GM18519 (cell line): ENCODE measurements around the gene DNAJB14.

Experiments
- ATAC-seq: cut with Tn5 transposase; IDR thresholded peaks from one replicate; pipeline ENCODE4 v1.9.1; 2021; ENCODE audit warnings: mild to moderate bottlenecking, moderate library complexity; ENCODE audit not compliant: unreplicated experiment, low FRiP score

Gene DNAJB14

DNA sequence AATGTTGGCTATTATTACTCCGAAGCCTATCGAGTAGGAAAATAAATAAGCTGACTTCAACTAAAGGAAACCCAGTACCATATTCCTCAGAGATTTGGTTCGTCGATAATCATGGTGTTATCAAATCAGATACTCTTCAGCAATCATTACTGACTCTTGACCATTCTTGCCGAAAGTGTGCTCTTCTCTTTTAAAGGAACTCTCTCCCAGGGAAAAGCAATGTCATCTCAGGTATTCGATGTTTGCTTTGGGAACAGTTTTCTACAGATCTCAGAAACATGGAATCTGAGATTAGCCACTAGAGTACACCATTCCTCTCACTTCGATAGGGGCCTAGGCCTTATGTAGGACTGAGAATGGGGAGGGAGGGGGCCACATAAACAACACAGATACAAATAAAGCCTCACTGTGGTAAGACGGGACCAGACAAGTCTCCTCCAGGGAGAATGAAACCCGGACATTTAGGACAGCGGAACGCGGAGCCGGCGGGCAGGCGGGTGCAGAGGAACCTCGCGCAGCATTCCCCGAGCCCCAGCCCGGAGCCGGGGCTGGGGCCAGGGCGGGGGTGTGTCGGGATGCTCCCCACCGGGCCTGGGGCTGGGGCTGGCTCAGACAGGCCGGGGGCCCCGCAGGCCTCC, 581 bp downstream of the DNAJB14 start:
- ATAC-seq: no peak

DNA sequence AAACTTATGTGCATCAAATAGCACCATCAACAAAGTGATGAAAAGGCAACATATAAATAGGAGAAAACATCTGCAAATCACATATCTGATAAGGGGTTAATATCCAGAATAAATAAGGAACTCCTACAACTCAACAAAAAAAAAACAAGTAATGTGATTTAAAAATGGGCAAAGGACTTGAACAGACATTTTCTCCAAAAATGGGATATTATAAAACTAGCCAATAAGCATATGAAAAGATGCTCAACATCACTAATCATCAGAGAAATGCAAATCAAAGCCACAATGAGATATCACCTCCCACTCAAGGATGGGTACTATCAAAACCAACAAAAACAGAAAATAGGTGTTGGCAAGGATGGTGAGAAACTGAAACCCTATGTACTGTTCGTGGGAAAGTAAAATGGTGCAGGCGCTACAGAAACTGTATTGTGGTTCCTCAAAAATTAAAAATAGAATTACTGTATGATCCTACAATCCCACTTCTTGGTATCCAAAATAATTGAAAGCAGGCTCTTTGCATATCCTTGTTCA, 2.4 kb downstream of the DNAJB14 start:
- ATAC-seq: no peak

DNA sequence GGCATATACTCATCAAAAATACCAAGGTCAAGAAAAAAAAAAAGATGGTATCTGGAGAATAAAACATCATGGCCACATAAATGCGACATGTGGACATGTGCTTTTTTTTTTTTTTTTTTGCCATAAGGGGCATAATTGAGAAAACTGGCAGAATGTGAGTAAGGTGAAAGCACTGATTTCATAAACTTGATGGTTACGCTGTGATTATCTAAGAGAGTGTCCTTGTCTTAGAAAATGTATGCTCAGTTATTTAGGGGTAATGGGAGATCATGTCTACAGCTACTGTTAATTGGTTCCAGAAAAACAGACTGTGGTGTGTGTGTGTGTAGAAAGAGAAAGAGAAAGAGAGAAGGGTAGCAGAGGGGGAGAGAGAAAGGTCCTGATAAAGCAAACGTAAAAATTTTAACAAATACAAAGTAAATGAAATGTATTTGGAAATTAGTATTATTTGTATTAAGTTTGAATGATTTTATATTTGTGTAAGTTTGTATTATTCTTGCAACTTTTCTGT, 8.1 kb downstream of the DNAJB14 start:
- ATAC-seq: no peak

DNA sequence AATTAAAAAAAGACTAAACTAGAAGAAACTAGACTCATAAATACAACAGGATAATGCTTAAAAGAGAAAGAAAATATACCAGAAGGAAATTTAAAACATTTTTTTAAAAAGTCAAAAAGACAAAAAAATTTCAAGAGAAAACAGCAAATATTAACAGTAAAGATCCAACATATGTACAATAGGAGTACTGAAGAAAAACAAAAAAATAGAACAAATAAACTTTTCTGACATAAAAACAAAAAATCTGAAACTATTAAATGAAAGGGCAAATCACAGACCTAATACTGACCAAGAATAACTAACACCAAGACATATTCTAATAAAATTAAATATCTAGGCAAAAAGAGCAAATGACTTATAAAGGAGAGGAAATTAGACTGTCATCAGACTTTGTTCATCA, 11.5 kb downstream of the DNAJB14 start:
- ATAC-seq: no peak

DNA sequence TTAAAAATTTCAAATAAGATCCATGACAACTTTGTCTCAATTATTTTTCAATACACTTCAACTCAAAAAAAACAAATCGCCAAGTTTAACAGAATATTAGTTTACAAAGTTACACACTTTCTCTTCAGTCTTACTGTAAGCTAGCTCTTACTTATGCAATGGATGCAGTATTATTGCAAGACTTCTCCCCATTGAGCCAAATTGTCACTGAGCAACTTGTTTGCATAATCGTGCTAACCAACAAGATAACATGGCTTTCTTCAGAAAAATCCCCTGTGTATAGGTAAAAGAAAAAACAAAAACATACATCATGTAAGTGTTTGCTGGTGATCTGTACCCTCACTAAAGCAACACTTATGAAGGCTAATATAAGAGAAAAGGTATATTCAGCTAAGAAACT, 18.9 kb downstream of the DNAJB14 start:
- ATAC-seq: no peak

DNA sequence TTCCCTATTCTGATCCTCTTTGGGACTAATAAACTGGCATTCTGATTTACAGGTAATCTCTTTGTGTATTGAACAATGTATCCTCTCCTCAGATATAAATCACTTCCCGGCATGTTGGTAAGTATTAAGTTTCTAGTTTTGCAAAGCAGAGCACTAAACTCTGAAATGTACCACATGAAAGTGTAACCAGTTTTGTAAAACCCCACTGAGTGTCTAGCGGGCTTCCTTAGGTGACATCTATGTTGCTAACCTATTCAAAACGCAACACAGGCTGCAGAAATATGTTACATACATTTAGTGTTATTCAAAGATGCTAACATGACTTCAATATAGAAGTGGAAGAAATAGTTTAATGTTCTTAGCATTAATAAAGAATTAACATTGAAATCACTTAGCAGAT, 25.2 kb downstream of the DNAJB14 start:
- ATAC-seq: no peak

DNA sequence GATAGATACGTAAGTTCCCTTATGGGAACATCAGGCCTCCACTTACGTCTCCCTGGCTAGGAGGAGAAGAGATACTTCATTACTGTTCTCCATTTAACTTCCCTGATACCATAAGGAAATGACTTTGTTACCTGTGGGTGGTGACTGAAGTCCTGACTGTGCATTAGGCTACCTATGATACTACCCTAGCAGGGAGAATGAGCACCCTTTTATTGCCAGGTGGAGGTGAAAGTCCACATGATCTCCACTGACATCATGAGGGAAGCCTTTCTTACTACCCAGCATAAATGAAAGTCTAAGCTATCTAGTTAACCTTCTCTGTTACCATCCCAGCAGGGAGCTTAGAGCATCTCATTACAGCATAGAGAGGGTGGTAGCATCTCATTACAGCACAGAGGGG, 27.8 kb downstream of the DNAJB14 start:
- no peak for ATAC-seq

DNA sequence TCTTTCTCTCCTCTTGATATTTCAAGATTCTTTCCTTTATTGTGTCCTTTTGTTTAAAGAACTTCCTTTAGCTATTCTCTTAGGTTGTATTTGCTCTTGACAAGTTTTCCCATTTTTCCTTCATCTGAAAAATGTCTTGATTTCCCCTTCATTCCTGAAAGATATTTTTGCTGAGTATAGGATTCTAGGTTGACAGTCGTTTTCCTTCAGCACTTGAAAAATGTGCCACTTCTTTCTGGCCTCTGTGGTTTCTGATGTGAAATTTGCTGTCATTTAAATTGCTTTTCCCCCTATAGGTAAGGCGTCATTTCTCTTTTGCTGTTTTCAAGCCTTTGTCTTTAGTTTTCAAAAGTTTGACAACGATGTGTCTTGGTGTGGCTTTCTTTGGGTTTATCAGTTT, 28.8 kb downstream of the DNAJB14 start:
- no peak for ATAC-seq

DNA sequence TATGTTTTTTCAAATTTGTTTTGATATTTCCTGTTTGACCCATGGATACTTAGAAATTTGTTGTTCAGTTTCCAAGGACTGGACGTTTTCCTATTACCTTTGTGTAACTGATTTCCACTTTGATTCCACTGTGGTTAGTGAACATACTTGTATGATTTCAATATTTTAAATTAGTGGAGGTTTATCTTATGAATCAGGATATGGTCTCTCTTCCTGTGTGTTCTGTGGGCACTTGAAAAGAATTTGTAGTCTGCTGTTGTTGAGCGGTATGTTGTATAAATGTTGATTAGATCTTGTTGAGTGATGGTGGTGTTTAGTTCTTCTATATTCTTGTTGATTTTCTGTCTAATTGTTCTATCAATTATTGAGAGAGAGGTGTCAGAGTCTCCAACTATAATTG, 31.0 kb downstream of the DNAJB14 start:
- ATAC-seq: no peak

DNA sequence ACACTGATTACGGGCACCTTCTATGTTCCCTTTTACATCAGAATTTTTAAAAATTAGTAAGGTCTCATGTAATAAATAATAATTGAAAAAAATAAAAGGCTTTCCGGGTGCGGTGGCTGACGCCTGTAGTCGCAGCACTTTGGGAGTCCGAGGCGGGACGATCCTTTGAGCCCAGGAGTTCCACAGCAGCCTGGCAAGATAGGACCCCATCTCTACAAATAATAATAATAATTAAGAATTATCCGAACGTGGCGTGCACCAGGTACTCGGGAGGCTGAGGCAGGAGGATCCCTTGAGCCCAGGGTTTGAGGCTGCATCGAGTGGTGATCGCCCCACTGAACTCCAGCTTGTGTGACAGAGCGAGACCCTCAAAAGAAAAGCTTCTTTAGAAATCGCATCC, 51.4 kb downstream of the DNAJB14 start:
- no peak for ATAC-seq

DNA sequence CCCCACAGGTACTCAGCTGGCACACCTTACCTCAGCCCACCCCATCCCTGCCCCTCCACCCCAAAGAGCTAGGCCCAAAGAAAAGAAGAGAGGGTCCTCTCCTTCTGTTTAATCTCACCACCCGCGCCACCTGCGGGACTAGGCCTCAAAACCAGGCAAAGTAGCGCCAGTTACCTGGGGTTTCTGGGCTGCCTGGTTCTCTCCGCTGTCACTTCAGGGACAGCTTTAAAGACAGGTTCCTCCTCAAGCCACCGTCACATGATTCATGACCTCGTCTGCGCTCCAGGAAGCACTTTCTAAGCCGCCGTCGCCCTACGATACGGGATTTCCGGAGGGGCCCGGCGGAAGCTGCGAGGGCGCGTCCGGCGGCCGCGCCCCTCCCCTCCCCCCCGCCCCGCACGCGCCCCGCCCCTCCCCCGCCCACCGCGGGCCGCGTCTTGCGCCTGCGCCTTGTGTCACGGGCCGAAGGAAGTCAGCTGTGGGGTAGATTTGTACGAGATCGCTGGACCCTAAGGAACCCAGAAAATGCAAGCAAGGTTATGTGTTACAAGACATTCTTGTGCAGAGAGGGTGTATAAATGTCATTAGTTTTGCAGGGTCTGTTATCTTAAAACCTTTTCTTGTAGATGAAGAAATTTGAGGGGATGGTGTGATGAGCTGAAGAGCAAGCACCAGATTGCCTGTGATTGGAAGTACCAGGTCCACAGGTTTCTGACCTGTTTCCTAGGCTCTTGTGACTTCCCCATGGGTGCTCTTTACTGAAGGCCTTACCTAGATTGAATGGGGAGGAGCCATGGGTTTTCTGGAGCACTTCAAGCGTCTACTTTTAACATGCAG, 52.0 kb downstream of the DNAJB14 start, which contains the start of gene LAMTOR3:
TSS of gene LAMTOR3 (minus strand) at position 267 of the 837 bp plus-strand sequence. CDS start 464 bp downstream, outside the sequence.
- peak; percentile 99 for ATAC-seq

DNA sequence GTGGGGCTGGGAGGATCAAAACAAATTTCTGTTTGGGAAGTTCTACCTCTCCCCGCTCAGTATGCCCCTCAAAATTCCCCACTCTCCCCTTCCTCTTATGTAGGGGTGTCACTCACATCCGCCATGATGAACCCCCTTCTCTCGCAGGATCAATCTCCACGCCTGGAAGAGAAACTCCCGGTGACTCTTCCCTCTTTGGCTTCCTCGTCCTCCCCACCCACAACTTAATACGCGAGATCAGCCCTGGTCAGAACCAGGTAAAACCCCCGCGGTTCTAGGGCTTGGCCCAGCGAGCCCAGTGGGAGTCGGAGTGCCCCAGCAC, 52.6 kb downstream of the DNAJB14 start:
- ATAC-seq: no peak

DNA sequence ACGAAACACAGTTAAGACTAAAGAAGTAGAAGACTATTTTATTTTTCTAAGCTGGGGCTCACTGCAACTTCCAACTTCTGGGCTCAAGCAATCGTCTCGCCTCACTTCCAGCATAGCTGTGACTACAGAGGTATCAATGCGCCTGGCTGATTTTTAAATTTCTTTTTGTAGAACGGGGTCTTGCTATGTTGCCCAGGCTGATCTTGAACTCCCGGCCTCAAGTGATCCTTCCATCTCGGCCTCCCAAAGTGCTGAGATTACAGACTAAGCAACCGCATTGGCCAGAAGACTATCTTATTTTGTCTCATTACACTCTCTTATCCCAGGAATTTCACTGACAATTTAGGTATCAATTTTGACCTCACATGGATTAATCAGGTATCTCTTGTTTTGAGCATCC, 53.4 kb downstream of the DNAJB14 start:
- no peak for ATAC-seq

DNA sequence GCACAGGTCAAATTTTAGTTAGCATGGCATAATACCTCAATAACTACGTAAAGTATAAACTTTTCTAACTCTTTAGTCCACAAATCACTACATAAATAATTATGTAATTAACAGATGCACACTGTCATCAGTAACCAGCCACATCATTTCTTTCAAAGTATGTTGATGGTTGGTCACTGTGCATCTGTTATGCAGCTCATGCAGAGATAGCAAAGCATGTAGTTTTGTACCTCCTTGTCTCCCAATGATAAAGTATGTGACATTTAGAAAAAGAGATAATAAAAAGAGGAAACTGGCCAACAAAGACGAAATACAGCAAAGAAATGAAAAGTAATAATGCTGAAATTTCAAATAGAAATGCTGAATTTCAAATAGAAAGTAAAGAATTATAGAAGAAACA, 55.1 kb downstream of the DNAJB14 start:
- ATAC-seq: no peak

DNA sequence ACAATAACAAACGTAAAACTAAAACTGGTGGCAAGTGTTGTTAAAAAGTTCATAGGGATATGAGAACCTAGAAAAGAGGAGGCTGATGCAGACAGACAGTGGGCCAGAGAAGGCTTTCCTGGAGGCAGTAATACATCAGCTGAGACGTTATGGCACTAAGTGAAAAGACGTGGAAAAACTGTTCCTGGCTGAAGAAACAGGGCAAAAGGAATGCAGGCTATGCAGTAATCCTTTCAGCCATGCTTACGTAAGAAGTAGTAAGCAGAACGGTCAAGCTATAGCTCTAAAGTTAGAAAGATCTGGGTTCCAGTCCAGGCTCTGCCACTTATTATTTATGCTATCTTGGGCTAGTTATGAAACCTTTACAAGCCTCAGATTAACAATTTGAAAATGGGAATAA, 58.6 kb downstream of the DNAJB14 start:
- ATAC-seq: no peak

DNA sequence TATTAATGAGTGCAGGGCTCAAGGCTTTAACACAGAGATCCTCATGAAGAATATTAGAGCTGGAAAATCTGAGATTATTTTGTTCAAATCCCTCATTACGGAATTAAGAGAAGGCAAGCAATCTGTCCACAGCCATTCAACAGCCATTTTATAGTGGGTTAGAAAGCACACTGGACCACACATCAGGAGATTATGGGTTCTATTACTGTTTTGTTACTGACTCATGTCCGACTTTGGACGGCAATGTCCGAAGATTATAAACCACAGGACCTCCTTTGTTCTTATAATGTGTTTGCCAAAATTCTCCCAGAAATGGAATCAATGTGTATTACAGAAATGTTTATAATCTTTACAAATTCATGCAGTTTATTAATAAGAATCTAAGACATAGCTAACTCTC, 60.3 kb downstream of the DNAJB14 start:
- no peak for ATAC-seq

DNA sequence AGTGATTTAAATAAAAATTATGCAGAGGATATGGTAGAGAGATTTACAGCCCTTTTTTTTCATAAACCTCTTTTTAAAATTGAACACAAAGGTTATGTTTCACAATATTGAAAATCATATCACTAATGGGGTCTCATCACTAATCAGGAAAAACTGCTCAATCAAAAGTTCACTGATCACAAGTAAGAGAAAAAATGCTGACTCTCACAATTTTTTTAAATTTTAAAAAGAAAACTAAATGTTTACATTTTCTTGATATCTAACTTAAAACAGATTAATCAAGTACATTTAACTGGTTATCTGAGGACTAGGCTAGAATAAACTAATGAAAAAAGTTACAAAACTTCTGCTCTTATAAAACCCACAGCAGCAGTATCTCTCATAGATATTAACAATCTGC, 60.7 kb downstream of the DNAJB14 start:
- ATAC-seq: no peak

DNA sequence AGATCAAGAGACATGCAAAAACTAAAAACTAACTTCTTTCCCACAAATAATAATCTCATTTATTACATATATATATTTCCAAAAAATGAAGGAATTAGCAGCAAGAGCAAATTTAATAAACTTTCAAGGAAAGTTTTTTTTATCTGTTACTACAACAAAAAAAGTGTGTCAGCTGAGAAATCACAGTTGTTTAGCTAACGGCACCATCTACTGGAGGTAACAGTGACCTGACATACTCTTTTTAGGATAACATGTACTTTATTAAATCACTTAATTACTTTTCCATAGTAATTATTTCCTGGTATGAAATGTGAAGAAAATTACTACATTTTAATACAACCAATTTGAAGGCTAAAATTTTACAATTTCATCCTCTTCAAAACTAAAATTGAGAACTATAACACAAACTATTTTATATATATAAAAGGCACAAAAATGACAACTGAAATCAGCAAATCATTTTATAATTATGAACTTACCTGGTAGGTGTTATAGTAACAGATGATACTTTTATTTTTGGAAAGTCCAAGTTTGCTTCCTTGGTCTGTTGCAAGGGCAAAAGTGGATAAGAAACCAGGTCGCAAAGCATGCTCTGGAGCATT, 61.3 kb downstream of the DNAJB14 start:
- ATAC-seq: no peak

DNA sequence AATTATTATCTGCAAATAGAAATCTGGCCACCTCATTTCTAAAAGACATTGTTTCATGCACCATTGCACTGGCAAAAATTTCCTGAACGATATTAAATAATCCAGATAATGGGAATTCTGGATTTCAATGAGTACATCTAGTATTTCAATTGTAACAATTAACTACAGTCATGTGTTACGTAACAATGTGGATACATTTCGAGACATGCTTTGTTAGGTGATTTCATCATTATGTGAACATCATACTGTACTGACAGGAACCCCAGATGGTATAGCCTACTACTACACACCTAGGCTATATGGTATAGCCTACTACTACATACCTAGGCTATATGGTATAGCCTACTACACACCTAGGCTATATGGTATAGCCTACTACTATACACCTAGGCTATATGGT, 67.0 kb downstream of the DNAJB14 start:
- ATAC-seq: no peak

DNA sequence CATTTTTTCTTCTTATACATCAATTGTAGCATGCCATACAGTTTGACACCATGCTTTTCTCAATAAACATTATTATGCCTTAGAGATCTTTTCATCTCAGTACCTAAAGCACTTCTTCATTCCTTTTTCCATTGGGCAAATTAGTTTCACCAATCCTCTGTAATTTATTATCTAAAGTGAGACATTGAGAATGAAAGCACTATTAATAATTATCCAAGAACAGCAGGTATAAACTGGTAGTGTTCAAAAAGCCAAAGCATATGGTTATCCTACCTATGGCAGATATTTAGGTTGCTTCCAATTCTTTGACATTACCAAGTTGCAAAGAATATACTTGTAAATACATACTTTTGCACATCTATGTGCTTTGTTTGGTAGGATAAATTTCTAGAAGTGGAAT, 67.8 kb downstream of the DNAJB14 start:
- ATAC-seq: no peak

DNA sequence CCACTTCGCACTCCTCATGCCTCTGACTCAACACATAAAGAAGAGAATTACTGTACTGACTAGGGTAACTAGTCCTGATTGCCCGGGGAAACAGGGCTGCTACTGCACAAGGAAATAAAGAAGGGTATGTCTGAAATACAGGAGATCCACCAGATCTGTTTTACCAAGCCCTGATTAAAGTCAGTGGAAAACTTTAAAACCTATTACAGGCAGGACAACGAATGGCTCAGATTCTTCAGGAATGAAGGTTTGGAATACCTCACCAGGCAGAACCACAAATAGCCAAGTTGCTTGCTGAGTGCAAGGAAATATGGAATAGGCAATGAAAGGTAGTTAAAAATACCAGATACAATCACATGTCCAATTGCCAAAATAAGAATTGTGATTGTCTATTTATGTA, 69.5 kb downstream of the DNAJB14 start:
- ATAC-seq: no peak
